Choroid plexus epithelial cell (primary cell): ENCODE measurements around the gene CD3E.

ENCODE experiments used
- DNase-seq: peaks from one replicate; pipeline ENCODE4 v3.0.0-alpha.2; 2010; ENCODE audit warnings: low read depth
- H3K4me3 ChIP-seq: 2 replicates; pipeline ENCODE4 v1.5.1; 2011; ENCODE audit warnings: low read depth, mild to moderate bottlenecking, control low read depth, low read length, moderate library complexity
- CTCF ChIP-seq: conservative IDR thresholded peaks from 2 replicates; pipeline ENCODE4 v1.5.1; 2011; ENCODE audit warnings: low read depth, mild to moderate bottlenecking, control low read depth, inconsistent platforms, low read length, moderate library complexity

CD3E gene

GRCh38 chr11:118289401-118289800, 15.1 kb upstream of the CD3E start:
- no peak for DNase-seq
- no peak for TF ChIP-seq CTCF
- no peak overlapping the region for H3K4me3 ChIP-seq

GRCh38 chr11:118290923-118291322, 13.6 kb upstream of the CD3E start:
- TF ChIP-seq CTCF, result peak; percentile 23
- no peak overlapping the region for H3K4me3 ChIP-seq
- DNase-seq, result peak; percentile 11

- TF ChIP-seq CTCF, result no peak
- H3K4me3 ChIP-seq, result no peak overlapping the region
- DNase-seq, result peak; percentile 15
Observed at GRCh38 chr11:118291477-118292135, 12.9 kb upstream of the CD3E start.

GRCh38 chr11:118294053-118294452, 10.5 kb upstream of the CD3E start:
- DNase-seq, result no peak
- TF ChIP-seq CTCF, result no peak
- no peak overlapping the region for H3K4me3 ChIP-seq

GRCh38 chr11:118295199-118295598, 9.3 kb upstream of the CD3E start:
- no peak for TF ChIP-seq CTCF
- DNase-seq, result no peak
- H3K4me3 ChIP-seq, result no peak overlapping the region

GRCh38 chr11:118295815-118296454, 8.6 kb upstream of the CD3E start:
- TF ChIP-seq CTCF, result peak; percentile 78
- H3K4me3 ChIP-seq, result no peak overlapping the region
- DNase-seq, result peak; percentile 58
